SK-N-MC (cell line): ENCODE measurements around the gene CDC42BPB.

Experiments used
- EZH2 ChIP-seq: fragments of 200-600 bp; sonication (generic); IDR thresholded peaks from one replicate; pipeline ENCODE4 v1.6.1; 2017; ENCODE audit warnings: antibody characterized with exemption
- POLR2AphosphoS5 ChIP-seq: IDR thresholded peaks from 2 replicates; pipeline ENCODE4 v1.6.1; 2012; ENCODE audit warnings: mild to moderate bottlenecking, low read depth, low read length, borderline replicate concordance

GRCh38 chr14:103078420-103078749 is 21.0 kb upstream of the CDC42BPB start:
- TF ChIP-seq POLR2AphosphoS5 (no peak), EZH2 (no peak)
